ENCODE measurements around the gene SLC29A1. TPM values are rescaled to one million over a fixed set of nuclear protein-coding genes. Genes with fewer than 3 reads are reported as not detected.

The SLC29A1 gene
- total RNA-seq, 6 experiments from 2014 or later = 14.9 to 29.9 (median 26.8) TPM

DNA sequence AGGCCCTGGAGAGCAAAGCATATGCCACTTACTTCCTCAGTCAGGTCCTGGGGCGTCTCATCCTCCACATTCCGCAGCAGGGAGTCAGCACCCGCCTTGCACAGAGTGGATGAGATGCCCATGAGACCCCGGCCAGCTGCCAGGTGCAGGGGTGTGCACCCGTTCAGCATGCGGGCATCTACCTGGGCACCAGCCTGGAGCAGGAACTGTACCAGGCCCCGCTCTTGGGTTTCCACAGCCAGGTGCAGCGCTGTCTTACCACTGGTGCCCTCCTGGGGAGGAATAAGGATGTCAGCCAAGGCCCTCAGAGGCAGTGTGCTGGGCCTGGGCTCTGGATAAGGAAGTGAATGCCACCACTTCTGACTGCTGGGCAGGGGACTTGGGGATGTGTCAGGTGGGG lies 36.6 kb downstream of the SLC29A1 start:
- H3K9me3 Mint-ChIP-seq = no peaks in the 10 kb centered on the region
- peaks cover 53% of the 10 kb centered on the region for H3K4me1 Mint-ChIP-seq (ENCODE audit: low read depth)
- peaks cover 14% of the 10 kb centered on the region; the same call in 1 of the 2 replicates for H3K36me3 Mint-ChIP-seq (ENCODE audit: low read depth)
- peaks cover 23% of the 10 kb centered on the region for H3K27me3 Mint-ChIP-seq (ENCODE audit: insufficient read depth)
- TF ChIP-seq, protein P1, sequence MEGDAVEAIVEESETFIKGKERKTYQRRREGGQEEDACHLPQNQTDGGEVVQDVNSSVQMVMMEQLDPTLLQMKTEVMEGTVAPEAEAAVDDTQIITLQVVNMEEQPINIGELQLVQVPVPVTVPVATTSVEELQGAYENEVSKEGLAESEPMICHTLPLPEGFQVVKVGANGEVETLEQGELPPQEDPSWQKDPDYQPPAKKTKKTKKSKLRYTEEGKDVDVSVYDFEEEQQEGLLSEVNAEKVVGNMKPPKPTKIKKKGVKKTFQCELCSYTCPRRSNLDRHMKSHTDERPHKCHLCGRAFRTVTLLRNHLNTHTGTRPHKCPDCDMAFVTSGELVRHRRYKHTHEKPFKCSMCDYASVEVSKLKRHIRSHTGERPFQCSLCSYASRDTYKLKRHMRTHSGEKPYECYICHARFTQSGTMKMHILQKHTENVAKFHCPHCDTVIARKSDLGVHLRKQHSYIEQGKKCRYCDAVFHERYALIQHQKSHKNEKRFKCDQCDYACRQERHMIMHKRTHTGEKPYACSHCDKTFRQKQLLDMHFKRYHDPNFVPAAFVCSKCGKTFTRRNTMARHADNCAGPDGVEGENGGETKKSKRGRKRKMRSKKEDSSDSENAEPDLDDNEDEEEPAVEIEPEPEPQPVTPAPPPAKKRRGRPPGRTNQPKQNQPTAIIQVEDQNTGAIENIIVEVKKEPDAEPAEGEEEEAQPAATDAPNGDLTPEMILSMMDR (IDR thresholded peaks at IDR 0.05) = no peak
- no peak for DNase-seq
- H3K27ac Mint-ChIP-seq = no peak overlapping the region
- H3K4me3 Mint-ChIP-seq = no peak overlapping the region

DNA sequence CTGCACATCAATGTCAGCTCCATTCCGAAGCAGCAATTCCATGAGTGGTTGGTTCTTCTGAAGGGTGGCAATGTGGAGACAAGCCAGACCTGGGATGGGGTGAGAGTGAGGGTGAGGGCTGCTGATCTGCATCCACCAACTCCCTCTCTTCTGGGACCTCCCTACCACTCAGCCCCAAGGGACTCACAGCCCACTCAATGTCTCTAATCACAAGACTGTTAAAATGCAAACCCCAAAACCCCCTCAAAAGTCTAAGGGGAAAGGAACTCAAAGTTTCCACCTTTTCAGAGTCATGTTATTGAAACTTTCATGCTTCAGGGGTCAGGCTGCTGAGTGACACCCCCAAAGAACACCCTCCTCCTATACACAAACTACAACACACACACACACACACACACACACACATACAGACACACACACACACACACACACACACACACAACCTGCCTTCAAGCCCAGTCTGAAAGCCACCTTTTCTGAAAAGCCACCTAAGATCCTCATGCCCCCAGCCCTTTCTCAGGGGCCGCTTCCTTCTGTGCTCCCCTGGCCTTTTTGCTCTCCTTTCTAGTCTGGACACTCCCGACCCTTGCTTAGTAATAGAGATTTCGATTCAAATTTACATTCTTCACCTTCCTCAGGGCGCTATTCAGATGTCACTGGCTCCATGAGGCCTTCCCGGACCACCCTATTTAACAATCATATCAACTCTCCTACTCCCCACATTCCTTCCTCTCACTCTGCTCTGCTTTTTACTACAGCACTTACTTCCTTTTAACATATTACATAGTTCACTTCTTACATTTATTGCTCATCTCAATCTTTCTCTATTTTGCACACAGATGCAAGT lies 37.3 kb downstream of the SLC29A1 start:
- no peak for DNase-seq
- Mint-ChIP-seq H3K36me3 (ENCODE audit: low read depth) (peaks cover 8% of the 10 kb centered on the region; the same call in 1 of the 2 replicates), H3K27me3 (ENCODE audit: insufficient read depth) (peaks cover 17% of the 10 kb centered on the region), H3K4me3 (no peak overlapping the region), H3K27ac (no peak overlapping the region), H3K9me3 (no peaks in the 10 kb centered on the region), H3K4me1 (ENCODE audit: low read depth) (peaks cover 47% of the 10 kb centered on the region)
- TF ChIP-seq, protein P1 (IDR thresholded peaks at IDR 0.05) = no peak

DNA sequence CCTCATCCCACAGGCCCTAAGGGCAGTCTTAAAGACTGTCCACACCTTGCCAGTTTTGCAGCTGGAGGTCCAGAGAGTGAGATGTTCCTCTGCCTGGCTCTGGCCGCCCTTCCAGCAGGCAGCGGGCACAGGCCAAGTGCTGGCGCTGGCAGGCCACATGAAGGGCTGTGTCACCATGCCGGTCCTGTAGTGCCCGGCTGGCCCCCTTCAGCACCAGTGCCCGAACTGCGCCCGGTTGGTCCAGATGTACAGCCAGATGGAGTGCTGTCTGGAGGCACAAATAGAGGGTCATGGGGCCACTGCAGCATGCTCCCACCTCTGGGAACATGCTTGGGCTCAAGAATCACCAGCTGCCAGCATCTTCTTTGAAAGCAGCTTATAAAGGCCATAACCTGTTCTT lies 38.2 kb downstream of the SLC29A1 start:
- H3K36me3 Mint-ChIP-seq (ENCODE audit: low read depth) = peaks cover 2% of the 10 kb centered on the region; the same call in 1 of the 2 replicates
- no peak overlapping the region for H3K27ac Mint-ChIP-seq
- no peak for DNase-seq
- H3K4me3 Mint-ChIP-seq = no peak overlapping the region
- peaks cover 38% of the 10 kb centered on the region for H3K4me1 Mint-ChIP-seq (ENCODE audit: low read depth)
- peaks cover 8% of the 10 kb centered on the region for H3K27me3 Mint-ChIP-seq (ENCODE audit: insufficient read depth)
- no peaks in the 10 kb centered on the region for H3K9me3 Mint-ChIP-seq
- TF ChIP-seq, protein P1 (IDR thresholded peaks at IDR 0.05) = no peak

DNA sequence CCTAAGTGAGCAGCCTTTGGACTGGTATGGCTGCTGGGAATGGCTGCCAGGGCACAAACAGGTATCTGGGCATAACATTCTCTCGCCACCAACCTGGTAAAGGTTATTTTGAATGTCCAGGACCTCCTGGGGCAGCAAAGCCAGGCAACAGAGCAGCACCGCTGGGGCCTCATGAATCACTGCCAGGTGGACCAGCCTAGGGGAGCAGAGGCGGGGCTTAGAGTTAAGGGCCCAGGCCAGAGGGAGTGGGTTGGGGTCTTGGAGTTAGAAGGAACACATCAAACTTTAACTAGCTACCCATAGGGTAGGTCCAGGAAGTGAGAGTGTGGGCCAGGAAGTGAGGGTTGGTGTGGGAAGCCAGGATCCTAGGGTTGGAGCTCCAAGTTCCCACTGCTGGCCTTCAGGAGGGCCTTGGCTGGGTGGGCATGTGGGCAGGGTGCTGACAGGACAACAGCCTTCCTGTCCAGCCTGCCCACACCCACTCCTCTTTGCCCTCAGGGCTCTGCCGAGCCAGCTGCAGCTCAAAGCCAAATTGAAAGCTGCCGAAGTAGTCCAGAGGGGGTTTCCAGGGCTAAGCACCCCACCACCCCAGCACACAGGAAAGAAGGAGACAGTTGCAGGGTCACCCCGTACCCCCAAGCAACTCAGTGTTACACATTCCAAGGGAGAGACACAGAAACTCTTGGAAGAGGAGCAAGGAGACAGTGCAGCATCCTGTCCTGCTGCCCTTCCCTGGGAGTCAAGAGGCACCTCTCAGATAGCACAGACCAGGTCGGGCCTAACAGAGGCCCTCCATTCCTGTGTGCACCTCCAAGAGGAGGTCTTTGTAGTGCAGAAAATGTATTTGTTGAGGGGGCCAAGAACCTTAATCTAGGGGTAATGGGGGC lies 39.3 kb downstream of the SLC29A1 start:
- Mint-ChIP-seq H3K4me3 (peak overlapping the region; percentile 91), H3K36me3 (ENCODE audit: low read depth) (no peaks in the 10 kb centered on the region), H3K9me3 (no peaks in the 10 kb centered on the region), H3K4me1 (ENCODE audit: low read depth) (peaks cover 33% of the 10 kb centered on the region), H3K27ac (no peak overlapping the region; the same call in 1 of the 2 replicates), H3K27me3 (ENCODE audit: insufficient read depth) (peaks cover 4% of the 10 kb centered on the region)
- DNase-seq = no peak
- TF ChIP-seq, protein P1 (IDR thresholded peaks at IDR 0.05) = no peak

DNA sequence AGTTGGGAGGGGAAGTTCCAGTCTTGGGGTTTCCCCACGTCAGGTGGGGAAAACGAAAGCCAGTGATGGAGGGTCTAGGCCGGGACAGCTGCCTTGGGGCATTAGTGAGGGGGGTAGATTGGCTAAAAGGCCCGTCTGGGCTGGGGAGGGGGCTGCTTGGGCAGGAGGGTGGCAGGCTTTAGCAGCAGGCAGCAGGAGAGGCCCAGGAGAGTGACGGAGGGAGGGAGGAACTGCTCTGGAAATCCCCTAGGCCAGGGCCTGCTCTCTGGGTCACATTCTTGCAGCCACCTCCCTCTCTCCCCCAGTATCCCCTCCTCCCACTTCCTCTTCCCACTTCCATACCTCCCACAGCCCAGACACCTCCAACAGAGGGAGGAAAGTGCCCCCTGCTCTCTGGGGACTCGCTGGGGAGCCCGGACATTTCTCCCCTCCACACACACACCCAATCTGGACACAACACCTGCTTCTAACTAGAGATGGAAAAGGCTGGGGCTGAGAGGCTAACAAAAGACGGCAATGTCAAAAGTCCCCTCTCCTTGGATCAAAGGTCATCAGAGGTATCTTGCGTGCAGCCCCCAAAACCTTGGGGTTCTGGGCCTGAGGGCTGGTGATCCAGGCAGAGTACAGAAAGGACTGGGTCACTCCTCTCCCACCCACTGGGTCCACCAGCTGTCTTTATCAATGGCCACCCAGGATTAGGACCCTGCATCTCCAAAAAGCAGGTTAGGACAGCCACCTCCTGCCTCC lies 40.1 kb downstream of the SLC29A1 start:
- Mint-ChIP-seq H3K4me3 (peak overlapping the region; percentile 91), H3K4me1 (ENCODE audit: low read depth) (peaks cover 27% of the 10 kb centered on the region), H3K27me3 (ENCODE audit: insufficient read depth) (peaks cover 1% of the 10 kb centered on the region; the same call in 1 of the 2 replicates), H3K27ac (no peak overlapping the region; the same call in 1 of the 2 replicates), H3K36me3 (ENCODE audit: low read depth) (no peaks in the 10 kb centered on the region), H3K9me3 (no peaks in the 10 kb centered on the region)
- no peak for DNase-seq
- TF ChIP-seq, protein P1 (IDR thresholded peaks at IDR 0.05) = no peak
